ENCODE measurements around the gene CBLIF. TPM values are rescaled to one million over a fixed set of nuclear protein-coding genes. Genes with fewer than 3 reads are reported as not detected.
"Not testable (repeated sequence)": the region's sequence is repeated elsewhere in the genome, so short reads cannot be mapped to it uniquely, and the experiment has no call there.

The CBLIF gene
- total and polyA plus RNA-seq, 7 experiments from 2014 or later: not detected

DNA sequence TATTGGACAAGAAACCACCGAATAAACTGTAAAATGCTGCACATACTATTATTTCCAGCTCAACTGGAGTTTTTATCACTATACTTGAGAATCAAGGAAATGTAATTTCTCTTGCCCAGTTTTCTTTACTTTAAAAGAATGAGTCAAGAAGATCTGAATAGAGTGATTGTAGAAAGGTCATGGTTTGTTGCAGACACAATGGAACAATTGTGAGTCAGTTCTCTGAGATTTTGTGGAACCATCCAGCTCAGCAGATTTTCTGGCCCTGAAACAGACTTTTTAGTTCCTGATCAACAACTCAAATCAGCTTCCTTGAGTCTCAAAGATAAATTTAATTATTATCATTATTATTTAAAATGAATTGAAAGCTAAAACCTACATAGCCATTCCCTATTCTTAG lies 19.7 kb upstream of the CBLIF start:
- CTCF ChIA-PET: no interaction called here
- Mint-ChIP-seq H3K36me3 (no peaks in the 10 kb centered on the region), H3K4me1 (peaks cover 0 to 3% (median 0%) of the 10 kb centered on the region in 7 donors), H3K9me3 (peaks cover 0 to 6% (median 0%) of the 10 kb centered on the region in 11 donors), H3K27ac (no peak overlapping the region), H3K27me3 (peaks cover 13 to 21% (median 19%) of the 10 kb centered on the region in 5 donors), H3K4me3 (no peak overlapping the region)
- POLR2A ChIA-PET: no interaction called here
- Histone ChIP-seq H3K4me1 (ENCODE audit: control insufficient read depth in 2 of 2, insufficient read depth in 2 of 2, low read length in 2 of 2) (no peaks in the 10 kb centered on the region), H3K4me3 (ENCODE audit: low read length) (no peak overlapping the region), H3K27me3 (ENCODE audit: control insufficient read depth in 2 of 2, insufficient read depth in 2 of 2, low read length in 2 of 2) (no peaks in the 10 kb centered on the region), H3K27ac (ENCODE audit: low read depth, low read length) (no peak overlapping the region), H3K36me3 (ENCODE audit: control insufficient read depth in 2 of 3, insufficient read depth in 3 of 3, low read length in 3 of 3) (no peaks in the 10 kb centered on the region), H3K9me3 (ENCODE audit: control insufficient read depth in 2 of 3, low read length in 3 of 3) (no peaks in the 10 kb centered on the region)
- DNase-seq (no peak), ATAC-seq (no peak)
- intact Hi-C loops (cut with micrococcal nuclease): no loop called here

- Mint-ChIP-seq H3K27ac (no peak overlapping the region), H3K9me3 (peaks cover 0 to 3% (median 0%) of the 10 kb centered on the region in 11 donors), H3K4me1 (peaks cover 0 to 23% (median 4%) of the 10 kb centered on the region in 7 donors), H3K27me3 (peaks cover 11 to 24% (median 17%) of the 10 kb centered on the region in 5 donors), H3K36me3 (peaks cover 0 to 10% (median 0%) of the 10 kb centered on the region in 5 donors), H3K4me3 (no peak overlapping the region)
- Histone ChIP-seq H3K4me3 (ENCODE audit: low read length) (no peak overlapping the region), H3K4me1 (ENCODE audit: control insufficient read depth in 2 of 2, insufficient read depth in 2 of 2, low read length in 2 of 2) (no peaks in the 10 kb centered on the region), H3K27ac (ENCODE audit: low read depth, low read length) (no peak overlapping the region), H3K27me3 (ENCODE audit: control insufficient read depth in 2 of 2, insufficient read depth in 2 of 2, low read length in 2 of 2) (no peaks in the 10 kb centered on the region), H3K36me3 (ENCODE audit: control insufficient read depth in 2 of 3, insufficient read depth in 3 of 3, low read length in 3 of 3) (no peaks in the 10 kb centered on the region), H3K9me3 (ENCODE audit: control insufficient read depth in 2 of 3, low read length in 3 of 3) (no peaks in the 10 kb centered on the region)
- CTCF ChIA-PET: no interaction called here
- POLR2A ChIA-PET: no interaction called here
- ATAC-seq: no peak
- intact Hi-C loops (cut with micrococcal nuclease): no loop called here
- no peak for DNase-seq
Measured at GRCh38 chr11:59862252-59862651, 17.0 kb upstream of the CBLIF start.

DNA sequence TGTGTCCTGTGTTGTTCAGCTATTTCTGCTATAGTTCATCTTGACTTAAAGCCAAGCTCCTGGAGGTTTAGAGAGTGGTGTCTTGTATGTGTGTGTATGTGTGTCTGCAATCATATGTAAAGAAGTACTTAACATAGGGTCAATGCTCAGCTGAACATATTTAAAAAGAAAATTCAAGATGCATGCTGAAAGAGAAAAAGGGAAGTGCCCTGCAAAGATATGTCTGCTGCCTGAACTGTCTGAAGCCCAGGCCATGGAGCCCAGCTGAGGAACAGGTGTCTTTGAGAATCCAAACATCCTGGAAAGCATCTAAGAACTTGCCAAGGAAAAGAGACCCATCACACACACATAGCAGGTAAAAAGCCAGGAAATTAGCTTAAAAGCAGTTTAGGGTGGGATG lies 14.4 kb upstream of the CBLIF start:
- intact Hi-C loops (cut with micrococcal nuclease): no loop called here
- Histone ChIP-seq H3K9me3 (ENCODE audit: control insufficient read depth in 2 of 3, low read length in 3 of 3) (no peaks in the 10 kb centered on the region), H3K4me1 (ENCODE audit: control insufficient read depth in 2 of 2, insufficient read depth in 2 of 2, low read length in 2 of 2) (no peaks in the 10 kb centered on the region), H3K27ac (ENCODE audit: low read depth, low read length) (no peak overlapping the region), H3K36me3 (ENCODE audit: control insufficient read depth in 2 of 3, insufficient read depth in 3 of 3, low read length in 3 of 3) (no peaks in the 10 kb centered on the region), H3K4me3 (ENCODE audit: low read length) (no peak overlapping the region), H3K27me3 (ENCODE audit: control insufficient read depth in 2 of 2, insufficient read depth in 2 of 2, low read length in 2 of 2) (no peaks in the 10 kb centered on the region)
- no peak for ATAC-seq
- POLR2A ChIA-PET: no interaction called here
- no peak for DNase-seq
- peaks cover 0 to 27% (median 4%) of the 10 kb centered on the region in 7 donors for H3K4me1 Mint-ChIP-seq
- peaks cover 0 to 3% (median 0%) of the 10 kb centered on the region in 11 donors for H3K9me3 Mint-ChIP-seq
- CTCF ChIA-PET: no interaction called here
- no peak overlapping the region for H3K4me3 Mint-ChIP-seq
- peaks cover 4 to 14% (median 10%) of the 10 kb centered on the region in 5 donors for H3K27me3 Mint-ChIP-seq
- H3K36me3 Mint-ChIP-seq: peaks cover 0 to 14% (median 0%) of the 10 kb centered on the region in 5 donors
- H3K27ac Mint-ChIP-seq: no peak overlapping the region

DNA sequence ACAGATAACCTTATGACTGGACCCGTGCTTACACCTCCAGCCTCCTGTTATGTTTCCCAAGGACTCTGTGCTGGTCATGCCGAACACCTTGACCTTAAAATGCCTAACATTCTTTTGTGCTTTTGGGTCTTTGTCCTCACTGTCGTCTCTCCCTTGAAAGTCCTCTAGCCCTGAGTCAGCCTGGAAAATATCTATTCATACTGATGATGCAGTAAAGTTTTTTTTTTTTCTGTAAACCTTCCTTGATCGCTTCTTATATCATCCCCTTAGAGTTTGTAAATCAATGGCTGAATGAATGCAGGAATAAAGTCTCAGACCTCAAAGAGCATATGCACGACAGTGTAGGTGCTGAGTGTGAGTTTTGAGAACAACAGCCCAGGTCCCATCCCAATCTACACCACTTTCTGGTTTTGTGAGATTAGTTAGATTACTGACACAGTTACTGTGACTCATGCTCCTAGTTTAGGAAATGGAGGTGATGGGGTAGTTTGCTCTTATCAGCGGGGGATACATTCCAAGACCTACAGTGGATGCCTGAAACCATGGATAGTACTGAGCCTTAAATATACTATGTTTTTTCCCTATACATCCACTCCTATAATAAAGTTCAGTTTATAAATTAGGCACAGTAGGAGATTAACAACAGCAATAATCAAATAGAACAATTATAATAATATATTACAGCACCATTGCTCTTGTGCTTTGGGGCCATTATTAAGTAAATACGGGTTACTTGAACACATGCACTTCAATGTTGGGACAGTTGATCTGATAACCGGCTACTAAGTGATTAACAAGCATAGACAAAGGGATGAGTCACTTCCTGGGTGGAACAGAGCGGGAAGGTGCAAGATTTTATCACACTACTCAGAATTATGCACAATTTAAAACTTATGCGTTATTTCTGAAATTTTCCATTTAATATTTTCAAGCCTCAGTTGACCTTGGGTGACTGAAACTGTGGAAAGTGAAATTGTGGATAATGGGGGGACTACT lies 12.4 kb upstream of the CBLIF start:
- ChIA-PET POLR2A (no interaction called here), CTCF (interaction anchor here (0.8 kb wide), 1 partner anchor 1684 kb away, joined by 3 read pairs; no protein-coding TSS in a partner anchor)
- Mint-ChIP-seq H3K36me3 (peaks cover 0 to 14% (median 0%) of the 10 kb centered on the region in 5 donors), H3K27me3 (peaks cover 4 to 18% (median 5%) of the 10 kb centered on the region in 5 donors), H3K4me1 (peaks cover 0 to 27% (median 4%) of the 10 kb centered on the region in 7 donors), H3K27ac (peak overlapping the region in 1 of 9 donors; percentile 82), H3K4me3 (peak overlapping the region in 1 of 10 donors; percentile 48), H3K9me3 (peaks cover 0 to 3% (median 0%) of the 10 kb centered on the region in 11 donors)
- no peak for DNase-seq
- Histone ChIP-seq H3K4me1 (ENCODE audit: control insufficient read depth in 2 of 2, insufficient read depth in 2 of 2, low read length in 2 of 2) (no peaks in the 10 kb centered on the region), H3K36me3 (ENCODE audit: control insufficient read depth in 2 of 3, insufficient read depth in 3 of 3, low read length in 3 of 3) (no peaks in the 10 kb centered on the region), H3K27ac (ENCODE audit: low read depth, low read length) (no peak overlapping the region), H3K9me3 (ENCODE audit: control insufficient read depth in 2 of 3, low read length in 3 of 3) (no peaks in the 10 kb centered on the region), H3K4me3 (ENCODE audit: low read length) (no peak overlapping the region), H3K27me3 (ENCODE audit: control insufficient read depth in 2 of 2, insufficient read depth in 2 of 2, low read length in 2 of 2) (peaks cover 0 to 3% of the 10 kb centered on the region in 2 donors)
- intact Hi-C loops (cut with micrococcal nuclease): no loop called here
- ATAC-seq: peak; percentile 32

DNA sequence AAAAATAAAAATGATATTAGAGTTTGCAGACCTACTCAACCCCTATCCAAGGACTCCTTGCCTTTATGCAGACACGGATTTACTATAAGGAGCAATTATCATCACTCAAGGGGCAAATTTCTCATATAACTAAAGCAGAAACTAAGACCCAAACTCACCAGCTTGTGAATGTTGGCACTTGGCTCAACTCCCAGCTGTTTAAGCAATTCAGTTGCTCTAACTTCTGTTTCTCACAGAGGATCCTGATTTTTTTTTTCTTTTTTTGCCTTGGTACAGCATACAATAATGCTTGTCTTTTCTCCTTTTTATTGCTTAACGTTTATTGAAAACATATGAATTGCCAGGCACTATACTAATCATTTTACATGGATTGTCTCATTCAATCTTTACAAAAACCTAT lies 9.6 kb upstream of the CBLIF start:
- Histone ChIP-seq H3K9me3 (ENCODE audit: control insufficient read depth in 2 of 3, low read length in 3 of 3) (no peaks in the 10 kb centered on the region), H3K27ac (ENCODE audit: low read depth, low read length) (no peak overlapping the region), H3K36me3 (ENCODE audit: control insufficient read depth in 2 of 3, insufficient read depth in 3 of 3, low read length in 3 of 3) (no peaks in the 10 kb centered on the region), H3K27me3 (ENCODE audit: control insufficient read depth in 2 of 2, insufficient read depth in 2 of 2, low read length in 2 of 2) (peaks cover 0 to 3% of the 10 kb centered on the region in 2 donors), H3K4me3 (ENCODE audit: low read length) (no peak overlapping the region), H3K4me1 (ENCODE audit: control insufficient read depth in 2 of 2, insufficient read depth in 2 of 2, low read length in 2 of 2) (no peaks in the 10 kb centered on the region)
- ATAC-seq (no peak), DNase-seq (no peak)
- ChIA-PET POLR2A (no interaction called here), CTCF (no interaction called here)
- Mint-ChIP-seq H3K27me3 (peaks cover 4 to 23% (median 5%) of the 10 kb centered on the region in 5 donors), H3K36me3 (peaks cover 0 to 14% (median 0%) of the 10 kb centered on the region in 5 donors), H3K4me1 (peaks cover 0 to 27% (median 4%) of the 10 kb centered on the region in 7 donors), H3K27ac (no peak overlapping the region), H3K9me3 (peaks cover 0 to 6% (median 0%) of the 10 kb centered on the region in 11 donors), H3K4me3 (no peak overlapping the region)
- intact Hi-C loops (cut with micrococcal nuclease): no loop called here

GRCh38 chr11:59851416-59851815 lies 6.1 kb upstream of the CBLIF start:
- H3K27me3 ChIP-seq (ENCODE audit: control insufficient read depth in 2 of 2, insufficient read depth in 2 of 2, low read length in 2 of 2); intact Hi-C loops (cut with micrococcal nuclease); H3K4me1 Mint-ChIP-seq; ATAC-seq; H3K4me3 Mint-ChIP-seq; DNase-seq; H3K4me3 ChIP-seq (ENCODE audit: low read length); H3K27ac Mint-ChIP-seq; H3K36me3 ChIP-seq (ENCODE audit: control insufficient read depth in 2 of 3, insufficient read depth in 3 of 3, low read length in 3 of 3); CTCF ChIA-PET; POLR2A ChIA-PET; H3K4me1 ChIP-seq (ENCODE audit: control insufficient read depth in 2 of 2, insufficient read depth in 2 of 2, low read length in 2 of 2); H3K9me3 ChIP-seq (ENCODE audit: control insufficient read depth in 2 of 3, low read length in 3 of 3); H3K36me3 Mint-ChIP-seq; H3K9me3 Mint-ChIP-seq; H3K27ac ChIP-seq (ENCODE audit: low read depth, low read length): not testable (repeated sequence)
- peaks cover 4 to 12% (median 4%) of the 10 kb centered on the region in 5 donors for H3K27me3 Mint-ChIP-seq
